ENCODE results near the gene PCDHGA6.
"Not testable (repeated sequence)": the region's sequence is repeated elsewhere in the genome, so short reads cannot be mapped to it uniquely, and the experiment has no call there.

Gene PCDHGA6

DNA sequence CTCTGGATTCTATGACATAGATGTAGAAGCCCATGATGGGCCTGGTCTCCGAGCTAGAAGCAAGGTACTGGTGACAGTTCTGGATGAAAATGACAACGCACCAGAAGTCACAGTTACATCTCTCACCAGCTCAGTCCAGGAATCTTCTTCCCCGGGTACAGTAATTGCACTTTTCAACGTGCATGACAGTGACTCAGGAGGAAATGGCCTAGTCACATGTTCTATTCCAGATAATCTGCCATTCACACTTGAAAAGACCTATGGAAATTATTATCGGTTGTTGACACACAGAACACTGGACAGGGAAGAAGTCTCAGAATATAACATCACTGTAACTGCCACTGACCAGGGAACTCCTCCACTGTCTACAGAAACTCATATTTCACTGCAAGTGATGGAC lies 17.6 kb upstream of the PCDHGA6 start:
- DNase-seq = no peak
- intact Hi-C loops (cut with DNase I) = no loop called here

- no peak for DNase-seq
Measured at GRCh38 chr5:141356950-141357349, 16.7 kb upstream of the PCDHGA6 start.

DNA sequence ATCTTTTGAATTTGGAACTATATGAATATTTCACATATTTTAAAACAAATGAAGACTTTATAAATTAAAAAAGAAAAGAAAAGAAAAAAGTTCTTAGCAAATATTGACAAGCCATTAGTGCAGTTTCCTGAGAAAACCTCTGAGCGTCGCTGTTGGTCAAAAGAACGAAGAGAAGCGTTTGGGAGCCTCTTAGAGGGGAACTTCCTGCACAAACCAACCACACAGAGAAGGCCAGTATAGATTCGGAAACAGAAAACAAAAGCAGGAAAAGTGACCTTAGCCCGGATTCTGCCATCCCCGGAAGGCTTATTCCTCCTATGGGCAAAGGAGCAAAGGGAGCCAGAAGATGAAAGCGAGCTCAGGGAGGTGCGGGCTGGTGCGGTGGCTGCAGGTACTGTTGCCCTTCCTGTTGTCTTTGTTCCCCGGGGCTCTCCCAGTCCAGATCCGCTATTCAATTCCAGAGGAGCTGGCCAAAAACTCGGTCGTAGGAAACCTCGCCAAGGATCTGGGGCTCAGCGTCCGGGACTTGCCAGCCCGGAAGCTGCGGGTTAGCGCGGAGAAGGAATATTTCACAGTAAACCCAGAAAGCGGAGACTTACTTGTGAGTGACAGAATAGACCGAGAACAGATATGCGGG lies 13.8 kb upstream of the PCDHGA6 start, which contains the start of gene PCDHGB2:
PCDHGB2 (plus strand) TSS at position 205 of the 637 bp plus-strand sequence; CDS start at position 347, 142 bp downstream.
- DNase-seq = peak in 1 of 42 donors; percentile 28
- intact Hi-C loops (cut with DNase I) = no loop called here

More at GRCh38 chr5:141356950-141357349, 16.7 kb upstream of the PCDHGA6 start:
- intact Hi-C loops (cut with DNase I) = no loop called here

- intact Hi-C loops (cut with DNase I) = no loop called here
- no peak for DNase-seq
Measured at GRCh38 chr5:141360685-141361084, 13.0 kb upstream of the PCDHGA6 start.

GRCh38 chr5:141362719-141363118 lies 11.0 kb upstream of the PCDHGA6 start:
- no peak for DNase-seq
- intact Hi-C loops (cut with DNase I) = no loop called here

DNA sequence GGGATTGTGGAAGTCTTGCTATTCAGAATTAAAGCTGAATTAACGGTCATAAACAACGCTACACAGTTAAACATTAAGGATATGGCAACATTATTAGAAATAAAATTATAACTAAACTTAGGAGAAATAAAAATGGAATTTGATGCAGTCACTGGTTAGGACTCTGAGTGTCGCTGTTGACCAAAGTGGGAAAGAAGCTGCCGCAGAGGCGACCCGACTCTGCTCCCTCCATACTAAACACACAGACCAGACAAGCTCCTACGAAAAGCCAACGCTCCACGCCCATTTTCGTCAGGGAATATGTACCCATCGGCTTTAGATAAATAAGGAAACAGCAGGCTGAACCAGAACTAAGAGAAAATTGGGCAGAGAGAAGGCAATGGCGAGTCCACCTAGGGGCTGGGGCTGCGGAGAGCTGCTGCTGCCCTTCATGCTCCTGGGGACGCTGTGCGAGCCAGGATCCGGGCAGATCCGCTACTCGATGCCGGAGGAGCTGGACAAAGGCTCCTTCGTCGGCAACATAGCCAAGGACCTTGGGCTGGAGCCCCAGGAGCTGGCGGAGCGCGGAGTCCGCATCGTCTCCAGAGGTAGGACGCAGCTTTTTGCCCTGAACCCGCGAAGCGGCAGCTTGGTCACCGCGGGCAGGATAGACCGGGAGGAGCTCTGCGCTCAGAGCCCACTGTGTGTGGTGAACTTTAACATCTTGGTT lies 9.6 kb upstream of the PCDHGA6 start, which contains the start of gene PCDHGA5:
PCDHGA5 (plus strand) TSS at position 211 of the 709 bp plus-strand sequence; CDS start at position 380, 169 bp downstream.
- no peak for DNase-seq
- intact Hi-C loops (cut with DNase I) = no loop called here

GRCh38 chr5:141366016-141366896 lies 7.4 kb upstream of the PCDHGA6 start:
- intact Hi-C loops (cut with DNase I) = no loop called here
- DNase-seq = no peak

GRCh38 chr5:141369994-141370848 lies 3.5 kb upstream of the PCDHGA6 start, which contains the start of gene PCDHGB3:
PCDHGB3 (plus strand) TSS chr5:141370242; CDS start chr5:141370395, 153 bp downstream.
- intact Hi-C loops (cut with DNase I) = no loop called here
- DNase-seq = peak in 9 of 42 donors; percentile 9 to 63 (median 25)

DNA sequence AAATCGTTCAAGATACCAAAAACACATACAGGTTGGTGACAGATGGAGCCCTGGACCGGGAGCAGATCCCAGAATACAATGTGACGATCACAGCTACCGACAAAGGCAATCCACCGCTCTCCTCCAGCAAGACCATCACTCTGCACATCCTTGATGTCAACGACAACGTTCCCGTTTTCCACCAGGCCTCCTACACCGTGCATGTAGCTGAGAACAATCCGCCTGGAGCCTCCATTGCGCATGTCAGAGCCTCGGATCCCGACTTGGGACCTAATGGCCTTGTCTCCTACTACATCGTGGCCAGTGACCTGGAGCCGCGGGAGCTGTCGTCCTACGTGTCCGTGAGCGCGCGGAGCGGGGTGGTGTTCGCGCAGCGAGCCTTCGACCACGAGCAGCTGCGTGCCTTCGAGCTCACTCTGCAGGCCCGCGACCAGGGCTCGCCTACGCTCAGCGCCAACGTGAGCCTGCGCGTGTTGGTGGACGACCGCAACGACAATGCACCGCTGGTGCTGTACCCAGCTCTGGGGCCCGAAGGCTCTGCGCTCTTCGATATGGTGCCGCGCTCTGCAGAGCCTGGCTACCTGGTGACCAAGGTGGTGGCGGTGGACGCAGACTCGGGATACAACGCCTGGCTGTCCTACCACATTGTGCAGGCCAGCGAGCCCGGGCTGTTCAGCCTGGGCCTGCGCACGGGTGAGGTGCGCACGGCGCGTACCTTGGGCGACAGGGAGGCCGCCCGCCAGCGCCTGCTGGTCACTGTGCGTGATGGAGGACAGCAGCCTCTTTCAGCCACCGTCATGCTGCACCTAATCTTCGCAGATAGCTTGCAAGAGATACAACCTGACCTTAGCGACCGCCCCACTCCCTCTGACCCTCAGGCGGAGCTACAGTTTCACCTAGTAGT lies 1.9 kb upstream of the PCDHGA6 start:
- intact Hi-C loops (cut with DNase I) = no loop called here
- DNase-seq = no peak

DNA sequence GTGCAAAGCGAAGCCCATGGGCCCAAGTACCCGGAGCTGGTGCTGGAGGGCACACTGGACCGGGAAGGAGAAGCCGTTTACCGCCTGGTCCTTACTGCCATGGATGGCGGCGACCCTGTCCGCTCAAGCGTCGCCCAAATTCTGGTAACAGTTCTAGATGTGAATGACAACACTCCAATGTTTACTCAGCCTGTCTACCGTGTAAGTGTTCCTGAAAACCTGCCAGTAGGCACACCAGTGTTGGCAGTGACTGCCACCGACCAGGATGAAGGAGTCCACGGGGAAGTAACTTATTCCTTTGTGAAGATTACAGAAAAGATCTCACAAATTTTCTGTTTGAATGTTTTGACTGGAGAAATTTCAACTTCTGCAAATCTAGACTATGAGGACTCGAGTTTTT lies 936 bp downstream of the PCDHGA6 start:
- intact Hi-C loops (cut with DNase I) = no loop called here
- no peak for DNase-seq

DNA sequence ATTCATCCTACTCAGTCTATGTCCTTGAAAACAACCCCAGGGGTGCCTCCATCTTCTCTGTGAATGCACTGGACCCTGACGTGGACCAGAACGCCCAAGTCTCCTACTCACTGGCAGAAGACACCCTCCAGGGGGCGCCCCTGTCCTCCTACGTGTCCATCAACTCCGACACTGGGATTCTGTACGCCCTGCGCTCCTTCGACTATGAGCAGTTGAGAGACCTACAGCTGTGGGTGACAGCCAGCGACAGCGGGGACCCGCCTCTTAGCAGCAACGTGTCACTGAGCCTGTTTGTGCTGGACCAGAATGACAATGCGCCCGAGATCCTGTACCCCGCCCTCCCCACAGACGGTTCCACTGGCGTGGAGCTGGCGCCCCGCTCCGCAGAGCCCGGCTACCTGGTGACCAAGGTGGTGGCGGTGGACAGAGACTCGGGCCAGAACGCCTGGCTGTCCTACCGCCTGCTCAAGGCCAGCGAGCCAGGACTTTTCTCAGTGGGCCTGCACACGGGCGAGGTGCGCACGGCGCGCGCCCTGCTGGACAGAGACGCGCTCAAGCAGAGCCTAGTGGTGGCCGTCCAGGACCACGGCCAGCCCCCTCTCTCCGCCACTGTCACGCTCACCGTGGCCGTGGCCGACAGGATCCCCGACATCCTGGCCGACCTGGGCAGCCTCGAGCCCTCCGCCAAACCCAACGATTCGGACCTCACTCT lies 1.9 kb downstream of the PCDHGA6 start:
- intact Hi-C loops (cut with DNase I); DNase-seq: not testable (repeated sequence)

GRCh38 chr5:141382469-141383294 lies 9.0 kb downstream of the PCDHGA6 start, which contains the start of gene PCDHGA7:
PCDHGA7 (plus strand) TSS chr5:141382742; CDS start chr5:141382900, 158 bp downstream.
- intact Hi-C loops (cut with DNase I) = no loop called here
- DNase-seq = no peak

DNA sequence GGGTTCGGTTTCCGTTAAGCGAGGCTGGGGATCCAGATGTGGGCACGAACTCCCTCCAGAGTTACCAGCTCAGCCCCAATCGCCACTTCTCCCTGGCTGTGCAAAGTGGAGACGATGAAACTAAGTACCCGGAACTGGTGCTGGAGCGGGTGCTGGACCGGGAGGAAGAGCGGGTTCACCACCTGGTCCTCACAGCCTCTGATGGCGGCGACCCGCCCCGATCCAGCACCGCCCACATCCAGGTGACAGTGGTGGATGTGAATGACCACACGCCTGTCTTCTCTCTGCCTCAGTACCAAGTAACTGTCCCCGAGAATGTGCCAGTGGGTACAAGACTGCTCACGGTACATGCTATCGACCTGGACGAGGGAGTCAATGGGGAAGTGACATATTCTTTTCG lies 9.7 kb downstream of the PCDHGA6 start:
- no peak for DNase-seq
- intact Hi-C loops (cut with DNase I) = no loop called here

DNA sequence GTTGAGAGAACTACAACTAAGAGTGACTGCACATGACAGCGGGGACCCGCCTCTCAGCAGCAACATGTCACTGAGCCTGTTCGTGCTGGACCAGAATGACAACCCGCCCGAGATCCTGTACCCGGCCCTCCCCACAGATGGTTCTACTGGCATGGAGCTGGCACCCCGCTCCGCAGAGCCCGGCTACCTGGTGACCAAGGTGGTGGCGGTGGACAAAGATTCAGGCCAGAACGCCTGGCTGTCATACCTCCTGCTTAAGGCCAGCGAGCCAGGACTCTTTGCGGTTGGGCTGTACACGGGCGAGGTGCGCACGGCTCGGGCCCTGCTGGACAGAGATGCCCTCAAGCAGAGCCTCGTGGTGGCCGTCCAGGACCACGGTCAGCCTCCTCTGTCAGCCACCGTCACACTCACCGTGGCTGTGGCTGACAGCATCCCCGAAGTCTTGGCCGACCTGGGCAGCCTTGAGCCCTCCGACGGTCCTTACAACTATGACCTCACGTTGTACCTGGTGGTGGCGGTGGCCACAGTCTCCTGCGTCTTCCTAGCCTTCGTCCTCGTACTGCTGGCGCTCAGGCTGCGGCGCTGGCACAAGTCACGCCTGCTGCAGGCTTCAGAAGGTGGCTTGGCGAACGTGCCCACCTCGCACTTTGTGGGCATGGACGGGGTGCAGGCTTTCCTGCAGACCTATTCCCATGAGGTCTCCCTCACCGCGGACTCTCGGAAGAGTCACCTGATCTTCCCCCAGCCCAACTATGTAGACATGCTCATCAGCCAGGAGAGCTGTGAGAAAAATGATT lies 11.0 kb downstream of the PCDHGA6 start:
- DNase-seq = no peak
- intact Hi-C loops (cut with DNase I) = no loop called here

All from head of caudate nucleus (tissue), 42 donors.